A673 (cell line): Measurements from ENCODE around the gene RBM19.

ENCODE experiments used
- CTCF ChIP-seq: fragments of 300-800, 200-600 bp; sonication (generic); conservative IDR thresholded peaks from 2 replicates; pipeline ENCODE4 v1.5.1; 2017; ENCODE audit warnings: low read depth, mild to moderate bottlenecking, antibody characterized with exemption, low read length, moderate library complexity, mixed read lengths
- EZH2 ChIP-seq: fragments of 200-600 bp; sonication (generic); IDR thresholded peaks from 2 replicates; pipeline ENCODE4 v1.6.1; 2017; ENCODE audit warnings: borderline replicate concordance, low read depth, mild to moderate bottlenecking, mixed read lengths, antibody characterized with exemption, low read length; ENCODE audit not compliant: poor library complexity, severe bottlenecking

DNA sequence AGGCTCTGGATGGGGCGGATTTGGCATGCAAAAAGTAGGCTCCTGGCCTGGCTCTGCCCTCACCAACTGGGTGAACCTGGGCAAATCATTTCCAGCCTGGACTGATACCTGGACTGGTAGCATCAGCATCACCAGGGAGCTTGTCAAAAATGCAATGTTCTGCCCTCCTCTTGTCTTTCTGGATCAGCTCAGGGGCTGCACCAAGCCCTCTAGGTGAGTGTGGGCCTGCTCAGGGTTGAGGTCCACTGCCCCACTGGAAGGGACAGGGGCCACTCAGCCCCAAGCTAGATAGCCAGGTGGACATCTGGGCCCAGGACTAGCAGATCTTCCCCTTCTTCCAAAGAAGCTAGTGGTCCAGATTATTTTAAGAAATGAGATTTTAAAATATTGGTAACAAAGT is 99.6 kb downstream of the RBM19 start:
- TF ChIP-seq CTCF (no peak), EZH2 (no peak)
